Neural cell (in vitro differentiated cells): Measurements from ENCODE around the gene TBX2.

Source experiments
- CTCF ChIP-seq: fragments of 450-650 bp; IDR thresholded peaks from 2 replicates; pipeline ENCODE4 v1.5.1; 2014; ENCODE audit warnings: antibody characterized with exemption, mild to moderate bottlenecking, moderate library complexity; ENCODE audit not compliant: poor library complexity, severe bottlenecking
- EP300 ChIP-seq: fragments of 450-650 bp; conservative IDR thresholded peaks from 2 replicates; pipeline ENCODE4 v1.6.1; 2014; ENCODE audit warnings: antibody characterized with exemption, mild to moderate bottlenecking, moderate library complexity; ENCODE audit not compliant: poor library complexity, severe bottlenecking
- EZH2 ChIP-seq: fragments of 200-600, 300-800 bp; shearing (Covaris generic), sonication (generic); IDR thresholded peaks from 2 replicates; pipeline ENCODE4 v1.6.1; 2014; ENCODE audit warnings: antibody characterized with exemption, low read length, borderline replicate concordance, mild to moderate bottlenecking; ENCODE audit not compliant: insufficient read depth, poor library complexity, severe bottlenecking
- MXI1 ChIP-seq: fragments of 450-650 bp; conservative IDR thresholded peaks from 2 replicates; pipeline ENCODE4 v1.6.1; 2014; ENCODE audit warnings: antibody characterized with exemption, mild to moderate bottlenecking; ENCODE audit not compliant: poor library complexity, severe bottlenecking
- RAD21 ChIP-seq: fragments of 450-650 bp; conservative IDR thresholded peaks from 2 replicates; pipeline ENCODE4 v1.6.1; 2014; ENCODE audit warnings: antibody characterized with exemption, mild to moderate bottlenecking, moderate library complexity
- REST ChIP-seq: IDR thresholded peaks from 2 replicates; pipeline ENCODE4 v1.6.1; 2012; ENCODE audit warnings: borderline replicate concordance

DNA sequence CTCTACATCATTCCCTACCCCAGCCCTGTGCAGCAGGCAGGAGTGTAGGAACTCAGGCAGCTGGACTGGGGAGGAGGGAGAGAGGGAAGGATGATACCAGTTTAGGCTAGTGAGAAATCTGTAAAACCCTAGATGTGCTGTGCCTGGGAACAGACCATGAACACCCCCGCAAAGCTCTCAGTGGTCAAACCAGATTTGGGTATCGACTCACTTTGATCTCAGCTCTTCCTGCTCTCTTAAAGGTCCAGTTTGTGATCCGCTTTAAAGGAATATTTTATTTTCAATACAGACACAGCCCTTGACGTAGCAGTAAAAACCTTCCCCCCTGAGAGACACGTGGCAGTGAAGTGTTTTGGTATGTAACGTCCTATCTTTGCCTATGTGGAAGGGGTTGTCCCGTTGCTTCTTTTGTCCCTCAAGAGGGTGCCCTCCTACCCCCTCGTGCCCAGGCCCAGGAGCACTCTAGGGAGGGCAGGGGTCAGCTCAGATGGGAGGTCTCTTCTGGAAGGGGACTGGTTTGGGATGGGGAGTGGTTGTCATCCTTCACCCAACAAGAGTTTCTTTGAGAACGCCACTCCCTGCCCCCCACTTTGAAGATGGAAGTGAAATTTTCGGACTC, 19.3 kb upstream of the TBX2 start:
- TF ChIP-seq CTCF (no peak), EP300 (no peak), RAD21 (no peak), MXI1 (no peak), REST (no peak), EZH2 (no peak)
